Esophagus muscularis mucosa (tissue), 4 donors: ENCODE data around the gene SPATA19. TPM values are rescaled to one million over a fixed set of nuclear protein-coding genes. Genes with fewer than 3 reads are reported as not detected.

ENCODE experiments used
- DNase-seq: peaks from one replicate; pipeline ENCODE4 v3.0.0-alpha.2; 2017; ENCODE audit errors: extremely low spot score
- H3K27ac ChIP-seq, 4 donors: fragments of 200-600 bp; sonication (generic); replicated peaks in 1 of 4; 1 replicate in 3 of 4; 2 replicates in 1 of 4; pipeline ENCODE4 v1.5.1; 2016 to 2019; ENCODE audit warnings: mild to moderate bottlenecking in 1 of 4
- H3K27me3 ChIP-seq, 4 donors: fragments of 200-600 bp; sonication (generic); one replicate each; pipeline versions ENCODE4 v1.5.1 to v1.6.0; 2016 to 2019
- H3K36me3 ChIP-seq, 4 donors: fragments of 200-600 bp; sonication (generic); one replicate each; pipeline ENCODE4 v1.5.1; 2016 to 2019
- H3K4me1 ChIP-seq, 4 donors: fragments of 200-600 bp; sonication (generic); one replicate each; pipeline ENCODE4 v1.5.1; 2016 to 2019
- H3K4me3 ChIP-seq, 4 donors: fragments of 200-600 bp; sonication (generic); 1 replicate in 2 of 4; 2 replicates in 2 of 4; pipeline ENCODE4 v1.5.1; 2016 to 2019; ENCODE audit warnings: mild to moderate bottlenecking in 4 of 4, moderate library complexity in 1 of 4
- H3K9me3 ChIP-seq, 4 donors: fragments of 200-600 bp; sonication (generic); 1 replicate in 3 of 4; 2 replicates in 1 of 4; pipeline ENCODE4 v1.5.1; 2016 to 2019
- CTCF ChIP-seq, 3 experiments: fragments of 200-600 bp in 2 of 3; fragments of 450-650 bp in 1 of 3; sonication (generic) in 2 of 3; IDR thresholded peaks; one replicate each; pipeline ENCODE4 v1.5.1; 2017 to 2019; ENCODE audit warnings: antibody characterized with exemption in 3 of 3, mild to moderate bottlenecking in 2 of 3, moderate library complexity in 1 of 3
- EP300 ChIP-seq: sonication (generic); formaldehyde crosslinking; IDR thresholded peaks from one replicate; pipeline ENCODE4 v1.6.1; 2017; ENCODE audit warnings: antibody characterized with exemption
- POLR2A ChIP-seq: fragments of 450-650 bp; IDR thresholded peaks from one replicate; pipeline ENCODE4 v1.6.1; 2017; ENCODE audit warnings: antibody characterized with exemption, moderate library complexity, mild to moderate bottlenecking, low read depth
- POLR2AphosphoS5 ChIP-seq, 2 donors: sonication (generic); formaldehyde crosslinking; IDR thresholded peaks; one replicate each; pipeline ENCODE4 v1.6.1; 2017; ENCODE audit warnings: antibody characterized with exemption in 2 of 2
- WGBS: methylation state at CpG from one replicate; pipeline ENCODE4 v1.1.5; 2018; 5-methylcytosine and 5-hydroxymethylcytosine counted together
- intact Hi-C: fragments of 100-400 bp; cut with DNase I; formaldehyde crosslinking; loops from one replicate; pipeline ENCODE4 v1.15.1; 2023
- total RNA-seq, 4 donors: library from RNA; depleted of rRNA; stranded (reverse); fragments of >200 nt; gene quantifications; one replicate each; pipeline versions ENCODE4 v1.1.0 to v1.2.1, GENCODE V29; 2016

SPATA19 gene
- total RNA-seq, 4 donors from 2014 or later: not detected

DNA sequence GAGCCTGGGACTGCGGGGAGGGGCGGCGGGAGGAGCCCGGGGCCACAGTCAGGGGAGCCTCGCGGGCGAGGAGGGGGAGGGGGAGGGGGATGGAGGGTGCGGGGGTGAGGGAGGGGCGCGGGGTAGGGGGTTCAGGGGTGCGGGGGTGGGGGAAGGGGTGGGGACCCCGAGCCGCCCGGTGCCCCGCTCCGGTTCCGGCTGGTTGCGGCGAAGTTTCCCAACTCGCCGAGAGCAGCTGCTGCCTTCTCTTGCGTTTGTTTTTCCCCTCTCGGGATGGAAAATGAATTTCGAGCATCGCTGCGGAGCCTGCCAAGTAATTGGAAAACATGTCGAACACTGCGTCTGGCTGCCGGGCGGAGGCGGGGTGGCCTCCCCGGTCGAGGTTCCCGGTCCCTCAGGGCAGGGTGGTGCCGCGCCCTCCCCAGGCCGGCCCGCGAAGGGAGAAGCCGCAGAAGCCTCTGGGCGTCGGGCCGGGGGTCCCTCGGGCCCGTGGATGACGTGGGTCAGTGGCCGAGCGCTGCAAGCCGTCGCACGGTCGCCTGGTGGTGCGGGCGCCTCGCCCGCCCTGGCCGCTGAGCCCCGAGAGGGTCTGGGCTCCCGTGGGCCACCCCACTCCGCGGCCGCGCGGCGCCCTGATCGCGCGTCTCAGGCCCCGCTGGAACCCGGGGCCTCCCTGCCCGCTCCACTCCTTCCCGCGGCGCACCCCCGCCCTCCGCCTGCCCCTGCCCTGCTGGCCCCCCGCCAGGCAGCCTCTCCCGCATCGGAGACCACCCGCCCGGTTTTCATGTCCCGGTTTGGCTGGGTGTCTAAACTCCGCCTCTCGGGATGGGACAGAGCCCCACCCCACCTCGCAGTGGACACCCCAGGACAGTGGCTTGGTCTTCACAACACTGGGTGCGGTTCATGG is 12.1 kb downstream of the SPATA19 start:
- 57% methylated on average over 55 of the region's 86 CpGs for WGBS

GRCh38 chr11:133832096-133832990 is 13.0 kb downstream of the SPATA19 start:
- 49% methylated on average over 42 of the region's 53 CpGs for WGBS
- peaks cover 0 to 13% (median 0%) of the 10 kb centered on the region in 4 donors for H3K4me1 ChIP-seq
- peak overlapping the region in 1 of 4 donors; percentile 16 for H3K4me3 ChIP-seq
- TF ChIP-seq CTCF (IDR thresholded peaks at IDR 0.05) (no peak), POLR2AphosphoS5 (IDR thresholded peaks at IDR 0.05) (no peak), EP300 (no peak), POLR2A (no peak)
- H3K9me3 ChIP-seq: peaks cover 0 to under 1% (median 0%) of the 10 kb centered on the region in 4 donors
- intact Hi-C loops: loop anchor here (5.0 kb wide), 1 partner anchor 750 kb away; no protein-coding TSS in a partner anchor
- peak; percentile 55 for DNase-seq
- H3K36me3 ChIP-seq: no peaks in the 10 kb centered on the region
- H3K27ac ChIP-seq: no peak overlapping the region
- peaks cover 0 to 31% (median 9%) of the 10 kb centered on the region in 4 donors for H3K27me3 ChIP-seq

More for the DNA sequence above, 12.1 kb downstream of the SPATA19 start:
- Histone ChIP-seq H3K36me3 (no peaks in the 10 kb centered on the region), H3K9me3 (peaks cover 0 to 10% (median 3%) of the 10 kb centered on the region in 4 donors), H3K4me3 (peak overlapping the region in 1 of 4 donors; percentile 7), H3K4me1 (peaks cover 0 to 13% (median 0%) of the 10 kb centered on the region in 4 donors), H3K27me3 (peaks cover 0 to 32% (median 9%) of the 10 kb centered on the region in 4 donors), H3K27ac (no peak overlapping the region)
- no peak for DNase-seq
- intact Hi-C loops: loop anchor here (5.0 kb wide), 1 partner anchor 751 kb away; no protein-coding TSS in a partner anchor
- TF ChIP-seq POLR2AphosphoS5 (IDR thresholded peaks at IDR 0.05): no peak
- TF ChIP-seq POLR2A: no peak
- no peak for TF ChIP-seq CTCF (IDR thresholded peaks at IDR 0.05)
- TF ChIP-seq EP300: no peak

DNA sequence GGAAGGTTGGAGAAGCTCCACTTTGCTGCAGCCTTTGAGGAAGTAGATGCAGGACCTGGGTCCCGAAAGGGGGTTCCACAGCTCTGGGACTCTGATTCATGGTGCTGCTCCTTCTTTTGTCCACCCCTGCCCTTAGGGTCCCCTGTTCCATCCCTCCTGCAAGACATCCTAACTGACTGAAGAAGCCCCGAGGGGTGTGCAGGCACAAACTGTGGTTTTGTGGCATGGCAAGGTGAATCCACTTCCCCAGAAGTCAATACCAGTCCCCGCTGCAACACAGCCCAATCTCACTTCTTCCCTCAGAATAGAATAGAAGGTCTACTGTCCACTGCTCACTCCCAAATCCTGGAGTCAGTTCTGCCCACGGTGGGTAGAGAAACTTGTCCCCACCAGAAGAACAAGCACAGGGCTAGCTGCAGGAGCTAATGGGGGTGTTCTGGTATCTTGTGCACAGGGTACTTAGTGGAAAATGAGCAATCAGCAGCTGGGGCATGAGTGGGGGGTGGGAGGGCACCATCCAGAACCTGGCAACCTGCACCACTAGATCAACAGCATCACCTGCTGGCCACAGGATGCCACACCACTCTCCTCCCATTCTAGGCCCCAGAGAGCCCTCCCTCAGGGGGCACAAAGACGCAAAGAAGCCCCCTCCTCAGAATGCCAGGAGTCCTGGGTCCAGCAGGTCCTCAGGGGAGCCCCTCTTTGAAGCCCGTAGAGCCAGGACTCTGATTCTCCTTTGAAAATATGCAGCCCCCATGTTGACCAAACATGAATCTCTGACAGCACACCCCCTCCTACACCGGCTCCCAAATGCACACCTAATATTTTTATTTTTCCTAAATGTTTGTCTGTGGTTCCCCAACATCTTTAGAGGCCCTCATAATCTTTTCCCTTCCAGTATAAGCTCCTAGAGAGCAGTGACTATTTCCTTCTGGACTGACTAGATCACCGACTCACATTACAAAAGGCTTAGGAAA is 14.1 kb downstream of the SPATA19 start:
- no peak overlapping the region for H3K27ac ChIP-seq
- 81% methylated on average over 8 of the region's 8 CpGs for WGBS
- peak; percentile 86 for DNase-seq
- intact Hi-C loops: loop anchor here (5.0 kb wide), 1 partner anchor 749 kb away; no protein-coding TSS in a partner anchor
- peaks cover 0 to 22% (median 9%) of the 10 kb centered on the region in 4 donors for H3K27me3 ChIP-seq
- H3K4me3 ChIP-seq: no peak overlapping the region
- H3K9me3 ChIP-seq: no peaks in the 10 kb centered on the region
- TF ChIP-seq POLR2AphosphoS5 (IDR thresholded peaks at IDR 0.05): no peak
- no peak for TF ChIP-seq EP300
- TF ChIP-seq CTCF (IDR thresholded peaks at IDR 0.05): no peak
- no peak for TF ChIP-seq POLR2A
- peaks cover 0 to 13% (median 0%) of the 10 kb centered on the region in 4 donors for H3K4me1 ChIP-seq
- H3K36me3 ChIP-seq: no peaks in the 10 kb centered on the region

DNA sequence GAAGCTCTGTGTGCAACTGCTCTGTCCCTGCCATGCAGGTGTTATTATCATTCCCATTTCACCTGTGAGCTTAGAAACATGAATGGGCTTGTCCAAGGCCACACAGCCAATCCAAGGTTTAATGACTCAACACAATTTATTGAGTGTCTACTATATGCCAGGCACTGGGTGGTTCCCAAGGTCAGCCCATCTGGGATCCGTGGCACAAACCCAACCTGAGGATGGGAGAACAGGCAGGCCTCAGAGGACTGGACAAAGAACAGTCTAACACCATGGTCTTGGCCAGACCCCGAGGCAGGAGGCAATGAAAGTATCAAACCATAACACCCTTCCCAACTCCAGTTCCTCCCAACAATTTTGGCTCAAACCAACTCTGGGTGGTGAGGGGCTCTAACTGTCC is 15.7 kb downstream of the SPATA19 start:
- intact Hi-C loops: no loop called here
- TF ChIP-seq CTCF (IDR thresholded peaks at IDR 0.05): no peak
- TF ChIP-seq POLR2A: no peak
- no peak for TF ChIP-seq POLR2AphosphoS5 (IDR thresholded peaks at IDR 0.05)
- no peak for TF ChIP-seq EP300
- WGBS: 71% methylated on average over 2 of the region's 2 CpGs

More for the DNA sequence above, 15.7 kb downstream of the SPATA19 start:
- peaks cover 0 to 18% (median 6%) of the 10 kb centered on the region in 4 donors for H3K27me3 ChIP-seq
- H3K27ac ChIP-seq: no peak overlapping the region
- no peak overlapping the region for H3K4me3 ChIP-seq
- no peaks in the 10 kb centered on the region for H3K9me3 ChIP-seq
- peak; percentile 74 for DNase-seq
- no peaks in the 10 kb centered on the region for H3K36me3 ChIP-seq
- peaks cover 0 to 13% (median 0%) of the 10 kb centered on the region in 4 donors for H3K4me1 ChIP-seq
